NCI-H2196 treated with DMSO at 0.1 percent for 48 hours (cell line): ENCODE results near the gene KCNG4.
"Not testable (repeated sequence)": the region's sequence is repeated elsewhere in the genome, so short reads cannot be mapped to it uniquely, and the experiment has no call there.

Source experiments
- DNase-seq: peaks from one replicate; lab custom pipeline; 2025; ENCODE audit not compliant: unreplicated experiment; lab: John Stamatoyannopoulos, UW

The KCNG4 gene

DNA sequence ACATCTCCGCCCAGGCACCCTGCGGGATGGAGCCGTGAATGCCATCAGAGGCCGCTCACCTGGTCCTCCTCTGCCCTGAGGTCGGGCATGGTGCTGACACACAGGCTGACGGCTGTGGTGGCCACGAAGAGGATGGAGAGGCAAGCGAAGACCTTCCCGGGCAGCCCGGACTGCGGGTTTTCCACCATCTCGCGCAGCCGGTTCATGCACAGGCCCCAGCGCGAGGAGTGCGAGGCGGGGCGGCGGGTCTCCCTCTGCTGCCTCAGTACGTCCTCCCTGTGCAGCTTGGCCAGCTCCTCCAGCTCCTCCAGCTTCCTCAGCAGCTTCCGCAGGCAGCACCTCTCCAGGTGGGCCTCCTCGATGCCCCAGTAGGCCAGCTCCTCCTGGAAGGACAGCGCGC, 3.1 kb downstream of the KCNG4 start:
- DNase-seq, result no peak

DNA sequence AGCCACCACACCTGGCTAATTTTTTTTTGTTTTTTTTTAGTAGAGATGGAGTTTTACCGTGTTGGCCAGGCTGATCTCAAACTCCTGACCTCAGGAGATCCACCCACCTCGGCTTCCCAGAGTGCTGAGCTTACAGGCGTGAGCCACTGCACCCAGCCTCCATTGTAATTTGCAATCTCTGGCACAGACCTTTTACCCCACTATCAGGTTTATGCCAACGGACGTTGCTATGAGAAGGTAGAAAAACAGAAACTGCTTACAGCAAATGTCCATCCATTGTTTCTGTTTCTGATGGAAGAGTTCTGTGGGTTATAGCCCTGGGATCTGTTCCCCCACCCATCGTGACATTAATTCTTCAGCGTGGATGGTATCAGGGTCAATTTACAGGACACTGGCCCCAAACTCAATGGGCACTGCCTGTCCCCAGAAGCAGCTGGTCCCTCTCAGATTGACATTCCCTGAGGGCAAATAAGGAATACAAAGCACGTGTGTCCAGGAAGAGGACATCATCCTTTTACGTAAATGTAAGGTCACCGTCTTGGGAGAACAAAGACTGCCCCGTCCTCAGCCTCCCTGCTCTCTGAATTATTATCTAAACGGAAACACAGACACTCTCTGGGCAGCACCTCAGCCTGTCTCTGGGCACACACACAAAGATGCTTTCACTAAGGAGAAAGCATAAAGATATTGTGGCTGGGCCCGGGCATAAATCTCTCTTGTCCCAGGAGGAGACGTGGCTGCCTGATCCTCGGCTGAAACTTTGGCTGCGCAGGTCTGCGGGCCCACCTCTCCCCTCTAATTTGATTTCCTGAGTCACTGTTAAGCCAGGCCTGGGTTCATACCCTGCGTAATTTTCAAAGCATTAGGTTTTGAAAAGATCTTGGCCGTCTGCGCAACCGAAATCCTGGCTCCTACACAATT, 5.2 kb downstream of the KCNG4 start:
- DNase-seq, result no peak

DNA sequence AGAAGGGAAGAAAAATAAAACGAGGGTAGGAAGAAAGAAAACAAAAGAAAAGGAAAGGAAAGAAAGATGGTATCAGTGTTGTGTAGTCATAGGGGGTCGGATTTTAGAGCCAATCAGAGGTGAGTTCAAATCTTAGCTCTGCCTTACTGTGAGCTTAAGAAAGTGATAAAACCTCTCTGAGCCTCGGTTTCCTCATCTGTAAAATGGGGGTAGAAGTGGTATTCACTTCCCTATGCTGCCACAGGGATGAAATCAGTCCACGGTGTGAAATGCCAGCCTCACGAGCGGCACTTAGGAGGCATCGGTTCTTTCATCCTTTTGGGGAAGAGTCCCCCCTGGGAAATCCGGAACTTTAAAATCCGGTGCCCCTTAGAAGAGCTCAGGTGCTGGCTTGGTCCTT, 6.1 kb downstream of the KCNG4 start:
- no peak for DNase-seq

DNA sequence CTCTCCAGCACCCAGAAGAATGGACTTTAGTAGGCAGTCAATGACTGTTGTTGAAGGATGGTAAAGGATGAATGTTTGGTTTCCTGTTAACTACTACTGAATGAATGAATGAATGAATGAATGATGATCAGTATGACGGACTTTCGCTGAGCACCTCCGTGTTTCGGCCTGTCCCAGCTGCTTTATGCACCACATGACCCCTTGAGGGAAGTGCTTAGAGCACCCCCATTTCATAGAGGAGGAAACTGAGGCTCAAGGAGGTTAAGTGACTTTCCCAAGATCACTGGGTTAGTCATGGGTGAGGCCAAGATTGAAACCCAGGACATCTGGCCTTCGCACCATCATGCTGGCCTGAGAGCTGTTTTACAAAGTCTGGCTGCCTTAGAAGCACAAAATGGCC, 6.8 kb downstream of the KCNG4 start:
- DNase-seq, result no peak

DNA sequence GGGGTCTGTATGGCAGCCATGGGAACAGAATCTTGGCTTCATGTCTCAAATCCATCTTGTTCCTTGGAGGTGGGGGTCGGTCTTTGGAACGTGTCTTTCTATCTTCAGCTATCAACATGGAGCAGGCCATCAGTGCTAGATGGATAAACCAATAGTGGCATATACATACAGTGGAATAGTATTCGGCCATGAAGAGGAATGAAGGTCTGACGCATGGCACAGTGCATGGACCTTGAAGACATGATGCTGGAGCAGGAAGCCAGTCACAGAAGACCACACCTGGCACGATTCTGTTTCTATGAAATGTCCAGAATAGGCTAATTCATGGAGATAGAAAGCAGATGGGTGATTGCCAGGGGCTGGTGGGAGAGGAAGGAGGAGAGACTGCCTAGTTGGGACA, 7.8 kb downstream of the KCNG4 start:
- no peak for DNase-seq

DNA sequence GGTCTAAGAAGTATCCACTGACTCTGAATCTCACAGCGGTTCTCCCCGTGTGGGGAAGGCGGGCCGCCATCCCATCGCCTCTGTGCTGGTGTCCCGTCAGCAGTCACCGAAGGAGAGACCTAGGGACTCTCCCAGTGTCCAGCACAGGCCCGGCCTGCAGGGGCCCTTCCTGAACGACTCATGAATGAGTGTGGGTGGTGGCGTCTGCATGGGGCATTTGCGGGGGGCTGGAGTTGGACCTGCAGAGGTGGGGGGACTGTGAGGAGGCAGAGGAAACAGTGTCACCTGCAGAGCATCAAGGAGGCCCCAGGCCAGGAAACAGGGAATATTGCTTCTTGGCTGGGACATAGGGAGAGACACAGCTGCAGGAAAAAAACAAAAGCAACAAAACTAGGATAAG, 10.3 kb downstream of the KCNG4 start:
- no peak for DNase-seq

DNA sequence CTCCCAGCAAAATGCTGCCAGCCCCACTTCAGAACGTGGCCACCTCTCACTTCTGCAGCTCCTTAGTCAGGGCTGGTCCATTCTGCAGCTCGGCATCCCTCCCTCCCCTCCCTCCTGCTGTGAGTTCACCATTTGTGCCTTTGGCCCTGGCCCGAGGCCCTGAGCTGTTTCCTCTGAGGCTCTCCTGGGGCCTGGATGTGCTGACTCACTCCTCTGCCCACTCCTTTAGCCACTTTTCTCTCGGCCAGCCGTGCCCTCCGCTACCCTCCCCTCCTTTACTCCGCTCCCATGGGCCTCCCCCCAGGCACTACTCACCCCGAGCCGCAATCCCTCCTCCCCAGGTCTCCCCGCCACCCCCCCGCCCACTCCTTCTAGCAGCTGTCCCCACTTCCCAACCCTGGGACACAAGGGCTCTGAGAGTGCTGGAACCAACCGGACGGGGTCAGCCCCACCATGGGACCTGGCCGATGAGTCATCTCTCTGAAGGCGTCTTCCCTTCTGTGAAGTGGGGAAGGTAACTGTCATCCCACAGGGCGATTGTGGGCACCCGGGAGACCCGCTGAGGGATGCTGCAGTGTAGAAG, 11.5 kb downstream of the KCNG4 start:
- DNase-seq, result no peak

DNA sequence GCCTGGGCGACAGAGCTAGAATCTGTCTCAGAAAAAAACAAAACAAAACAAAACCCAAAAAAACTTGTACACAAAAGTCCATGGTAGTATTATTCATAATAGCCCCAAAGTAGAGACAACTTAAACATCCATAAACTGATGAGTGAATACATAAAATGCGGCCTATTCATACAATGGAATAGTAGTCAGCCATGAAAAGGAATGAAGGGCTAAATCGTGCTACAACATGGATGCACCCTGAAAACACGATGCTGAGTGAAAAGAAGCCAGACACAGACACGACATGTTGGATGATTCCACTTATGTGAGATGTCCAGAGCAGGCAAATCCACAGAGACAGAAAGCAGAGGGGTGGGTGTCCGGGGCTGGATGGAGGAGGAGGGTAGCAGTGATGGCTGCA, 12.3 kb downstream of the KCNG4 start:
- no peak for DNase-seq

DNA sequence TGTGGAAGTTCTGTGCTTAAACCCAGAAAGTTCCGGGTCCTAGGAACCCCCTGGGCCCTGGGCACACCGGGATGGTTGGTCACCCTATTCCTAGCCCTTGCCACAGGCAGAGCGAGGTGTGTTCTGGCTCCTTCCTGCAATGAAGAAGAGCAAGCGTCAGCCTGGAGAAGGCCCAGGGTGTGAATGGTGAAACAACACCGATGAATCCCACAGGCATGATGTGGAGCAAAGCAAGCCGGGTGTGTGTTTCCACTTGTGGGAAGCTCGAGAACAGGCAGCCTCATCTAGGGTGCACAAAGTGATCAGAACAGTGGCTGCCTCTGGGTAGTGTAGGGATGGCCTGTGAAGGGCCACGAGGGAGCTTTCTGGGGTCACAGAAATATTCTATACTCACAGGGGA, 13.8 kb downstream of the KCNG4 start:
- no peak for DNase-seq

DNA sequence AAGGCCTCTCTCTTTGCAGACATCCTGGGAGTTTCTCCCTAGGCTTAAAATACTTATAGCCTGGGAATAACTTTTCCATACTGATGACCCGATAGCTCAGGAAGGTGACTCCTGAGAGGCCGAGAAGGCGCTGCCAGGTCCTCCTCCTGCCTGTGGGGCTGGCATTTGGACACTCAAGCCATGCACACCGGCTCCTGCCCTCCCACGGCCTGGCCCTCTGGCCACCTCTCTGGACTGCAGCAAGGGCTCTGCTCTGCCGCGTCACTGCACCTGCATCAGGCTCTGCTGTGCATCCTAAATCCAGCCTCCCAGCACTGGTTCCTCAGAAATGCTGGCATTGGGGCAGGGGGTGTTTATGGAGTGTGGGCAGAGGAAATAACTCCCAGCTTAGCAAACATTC, 14.2 kb downstream of the KCNG4 start:
- DNase-seq, result no peak

DNA sequence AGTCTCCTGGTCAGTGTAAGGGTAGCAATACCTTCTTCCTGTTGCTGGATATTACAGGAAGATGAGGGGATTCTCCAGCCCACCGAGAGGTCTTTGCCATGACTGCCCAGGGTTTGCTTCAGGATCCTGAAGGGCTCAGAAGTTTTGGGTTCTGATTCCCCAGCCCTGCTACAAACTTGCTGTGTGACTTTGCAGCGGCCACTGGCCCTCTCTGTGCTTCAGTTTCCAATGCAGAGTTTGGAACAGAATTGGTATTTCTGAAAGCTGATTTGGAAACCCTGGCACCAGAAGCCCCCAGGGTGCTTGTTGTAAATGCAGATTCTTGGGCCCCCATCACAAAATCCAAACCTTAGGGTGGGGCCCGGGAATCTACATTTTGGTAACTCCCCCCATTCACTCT, 14.7 kb downstream of the KCNG4 start:
- DNase-seq, result no peak

DNA sequence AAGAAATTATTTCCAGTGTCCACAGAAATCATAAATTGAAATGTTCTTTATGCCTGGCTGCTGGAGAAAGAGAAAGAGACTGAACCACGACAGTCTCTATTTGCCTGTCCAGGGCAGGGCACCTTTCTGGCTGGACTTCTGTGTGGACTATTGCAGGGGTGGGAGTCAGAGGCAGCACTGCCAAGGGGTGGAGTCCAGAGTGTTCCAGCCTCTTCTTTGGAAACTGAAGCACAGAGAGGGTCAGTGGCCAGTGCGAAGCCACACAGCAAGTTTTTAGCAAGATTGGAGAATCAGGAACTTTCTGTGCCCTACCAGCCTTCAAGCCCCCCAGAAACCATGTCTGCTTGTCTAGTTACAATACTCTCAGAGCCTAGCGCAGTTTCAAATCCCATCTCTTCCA, 15.3 kb downstream of the KCNG4 start:
- no peak for DNase-seq

DNA sequence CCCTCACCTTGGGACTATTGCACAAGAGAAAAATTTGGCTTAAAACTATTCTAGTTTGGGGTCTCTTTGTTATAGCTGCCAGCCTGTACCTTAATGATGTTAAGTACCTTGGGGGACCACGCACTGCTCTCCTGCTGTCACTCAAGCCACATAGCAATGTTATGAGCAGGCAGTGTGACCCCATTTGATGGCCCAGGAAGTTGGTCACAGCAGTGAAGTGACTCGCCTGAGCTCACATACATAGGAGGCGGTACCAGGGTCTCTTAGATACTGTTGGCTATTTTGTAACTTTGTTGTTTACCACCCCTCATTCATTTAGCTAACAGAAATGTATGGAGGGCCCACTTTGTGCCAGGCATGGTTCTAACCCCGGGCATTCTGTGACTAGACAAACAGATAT, 16.4 kb downstream of the KCNG4 start:
- no peak for DNase-seq

DNA sequence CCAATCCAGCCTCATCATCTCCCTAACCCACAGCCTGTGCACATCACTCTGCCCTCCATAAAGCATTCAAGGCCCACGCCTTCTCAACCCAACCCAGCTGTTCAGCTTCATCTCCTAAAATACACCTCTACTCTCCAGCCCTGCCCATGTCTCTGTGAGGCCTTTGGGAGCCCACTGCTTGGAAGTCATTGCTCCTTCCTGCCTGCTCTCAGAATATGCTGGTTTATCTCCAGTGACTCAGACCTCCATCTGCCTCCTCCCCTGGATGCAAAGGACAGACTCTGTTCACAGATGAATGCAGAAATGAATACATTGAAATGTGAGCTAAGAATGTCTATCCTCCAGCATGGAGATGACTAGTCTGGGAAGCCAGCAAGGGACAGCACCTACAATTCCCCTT, 19.0 kb downstream of the KCNG4 start:
- DNase-seq, result no peak

DNA sequence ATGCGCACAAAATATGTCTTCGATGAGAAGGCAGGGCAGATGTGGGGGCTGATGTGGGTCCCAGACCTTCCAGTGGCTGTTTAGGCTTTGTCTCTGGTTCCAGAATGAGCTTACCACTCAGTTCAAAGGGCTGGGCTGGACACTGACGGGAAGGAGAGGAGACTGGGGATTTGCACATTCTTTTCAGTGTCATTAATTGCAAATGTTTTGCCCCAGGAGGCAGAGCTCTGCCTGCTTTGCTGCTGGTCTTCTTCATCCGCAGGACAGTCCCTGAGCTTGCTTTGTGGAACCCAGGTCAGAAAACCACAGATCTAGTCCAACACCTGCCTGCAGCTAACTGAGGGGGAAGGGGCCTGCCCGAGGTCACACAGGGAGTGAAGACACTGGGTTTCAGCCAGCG, 20.9 kb downstream of the KCNG4 start:
- no peak for DNase-seq

DNA sequence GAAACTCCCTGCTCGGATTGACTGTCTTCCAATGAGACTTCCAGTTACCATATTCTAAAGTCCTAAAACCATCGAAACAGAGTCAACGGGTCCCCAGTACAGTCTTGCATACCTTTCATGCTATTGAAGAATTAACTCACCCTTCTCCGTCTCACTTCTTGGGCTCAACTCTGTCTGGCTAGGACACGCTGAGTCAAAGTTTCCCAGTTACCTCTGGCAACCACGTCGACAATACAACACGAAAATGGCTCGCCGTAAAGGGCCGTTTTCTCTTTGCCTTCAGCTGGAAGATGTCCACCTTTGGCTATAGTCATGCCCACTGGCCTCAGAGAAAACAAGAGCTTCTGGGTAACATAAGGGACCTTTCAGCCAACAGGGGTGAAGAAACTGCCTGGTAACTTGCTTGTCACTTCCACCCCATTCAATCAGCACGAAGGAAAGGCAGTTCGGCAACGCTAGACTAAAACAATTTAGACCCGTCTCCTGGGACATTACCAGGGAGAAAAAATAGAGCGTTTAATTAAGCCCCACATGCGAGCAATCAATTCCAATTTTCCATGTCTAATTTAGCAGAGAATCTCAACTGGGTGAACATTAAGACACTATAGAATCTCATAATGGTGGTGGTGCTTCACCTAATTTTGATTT, 21.5 kb downstream of the KCNG4 start:
- no peak for DNase-seq

DNA sequence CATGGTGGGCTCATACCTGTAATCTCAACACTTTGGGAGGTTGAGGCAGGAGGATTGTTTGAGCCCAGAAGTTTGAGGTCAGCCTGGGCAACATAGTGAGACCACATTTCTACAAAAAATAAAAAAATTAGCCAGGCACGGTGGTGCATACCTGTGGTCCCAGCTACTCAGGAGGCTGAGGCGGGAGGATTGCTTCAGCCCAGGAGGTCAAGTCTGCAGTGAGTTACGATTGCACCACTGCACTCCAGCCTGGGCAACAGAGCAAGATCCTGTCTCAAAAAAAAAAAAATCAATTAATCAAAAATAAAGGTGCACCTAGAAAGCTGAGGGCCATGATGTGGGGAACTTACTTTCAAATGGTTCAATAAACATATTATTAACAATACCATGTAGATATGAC, 23.7 kb downstream of the KCNG4 start:
- not testable (repeated sequence) for DNase-seq

DNA sequence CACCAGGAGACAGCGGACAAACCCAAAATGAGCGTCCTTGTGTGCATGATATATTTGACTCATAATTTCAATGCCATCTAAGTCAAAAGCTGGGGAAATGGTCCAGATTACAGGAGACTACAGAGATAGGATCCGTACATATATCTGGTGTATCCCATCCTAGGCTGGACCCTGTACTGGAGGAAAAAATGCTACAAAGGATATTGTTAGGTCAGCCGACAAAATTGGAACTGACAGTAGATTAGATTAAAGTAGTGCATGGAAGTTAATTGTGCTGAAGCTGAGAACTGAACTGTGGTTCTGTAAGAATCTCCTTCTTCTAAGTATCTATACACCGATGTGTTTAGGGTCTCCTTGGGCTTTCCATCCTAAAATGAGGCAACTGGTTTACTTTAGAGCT, 24.3 kb downstream of the KCNG4 start:
- DNase-seq, result no peak

DNA sequence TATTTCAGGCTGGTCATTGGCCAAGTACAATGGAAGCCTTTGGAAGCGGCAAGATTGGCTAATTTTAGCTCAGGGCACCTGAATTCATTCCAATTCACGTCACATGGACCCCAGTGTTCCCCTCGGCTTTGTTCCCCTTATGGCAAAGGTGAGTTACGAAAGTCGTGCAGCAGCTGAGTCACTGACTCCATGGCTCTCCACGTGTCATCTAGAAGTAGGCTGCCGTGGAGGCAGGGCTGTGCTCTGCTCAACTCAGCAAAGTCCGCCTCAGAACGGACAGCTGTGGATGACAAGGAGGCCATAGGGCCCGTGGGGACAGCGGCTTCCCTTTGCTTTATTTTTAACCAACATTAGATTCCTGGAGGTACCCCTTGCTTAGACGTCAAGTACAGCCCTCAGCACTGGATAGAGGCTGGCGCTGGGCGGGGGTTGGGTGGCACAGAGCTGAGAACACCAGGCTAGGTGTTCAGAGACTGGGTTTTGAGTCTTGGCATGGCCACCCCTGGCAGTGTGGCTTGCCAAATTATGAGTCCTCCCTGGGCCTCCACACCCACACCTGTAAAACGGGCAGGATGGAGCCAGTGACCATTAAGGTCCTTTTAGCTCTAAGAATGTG, 25.3 kb downstream of the KCNG4 start:
- no peak for DNase-seq

DNA sequence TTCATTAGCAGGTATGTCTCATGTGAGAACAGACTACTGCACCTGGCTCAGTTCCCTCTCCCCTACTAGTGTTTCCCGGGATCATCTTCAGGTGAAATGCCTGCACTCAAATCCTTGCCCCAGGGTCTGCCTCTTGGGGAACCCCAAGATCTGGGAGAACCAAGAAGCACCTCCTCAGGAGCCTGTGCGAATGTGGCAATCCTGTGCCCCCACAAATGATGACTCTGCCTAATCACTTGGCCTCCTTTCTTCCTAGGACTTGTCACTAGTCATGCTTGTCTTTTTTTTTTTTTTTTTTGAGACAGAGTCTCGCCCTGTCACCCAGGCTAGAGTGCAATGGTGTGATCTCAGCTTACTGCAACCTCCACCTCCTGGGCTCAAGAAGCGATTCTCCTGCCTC, 27.2 kb downstream of the KCNG4 start:
- DNase-seq, result no peak

DNA sequence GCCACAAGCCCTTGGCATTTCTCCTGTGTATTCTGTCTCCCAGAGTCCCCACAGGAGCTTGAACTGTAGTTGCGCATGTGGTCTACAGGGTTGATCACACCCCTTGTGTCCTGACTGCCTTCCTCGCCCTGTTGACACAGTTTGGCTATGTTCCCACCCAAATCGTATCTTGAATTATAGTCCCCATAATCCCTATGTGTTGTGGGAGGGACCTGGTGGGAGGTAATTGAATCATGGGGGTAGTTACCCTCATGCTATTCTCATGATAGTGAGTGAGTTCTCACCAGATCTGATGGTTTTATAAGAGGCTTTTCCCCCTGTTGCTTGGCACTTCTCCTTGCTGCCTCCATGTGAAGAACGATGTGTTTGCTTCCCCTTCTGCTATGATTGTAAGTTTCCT, 27.7 kb downstream of the KCNG4 start:
- DNase-seq, result no peak

DNA sequence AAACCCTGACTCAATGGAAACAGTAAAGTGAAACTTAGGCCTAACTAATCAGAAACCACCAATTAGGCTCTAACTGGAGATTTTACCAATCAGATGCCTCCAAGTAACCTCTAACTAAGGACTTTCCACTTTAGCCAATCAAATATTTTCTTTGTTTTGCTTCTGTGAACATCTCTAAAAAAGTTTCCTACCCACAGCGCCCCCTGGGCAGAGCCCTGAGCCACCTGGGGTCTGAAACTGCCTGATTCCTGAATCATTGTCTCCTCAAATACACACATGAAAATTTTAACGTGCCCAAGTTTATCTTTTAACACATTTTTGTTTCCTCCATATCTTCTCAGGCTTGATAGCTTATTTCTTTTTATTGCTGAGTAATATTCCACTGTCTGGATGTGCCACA, 29.8 kb downstream of the KCNG4 start:
- DNase-seq, result no peak
